ENCODE measurements around the gene RXYLT1.

GRCh38 chr12:63853978-63854377 lies 74.3 kb downstream of the RXYLT1 start:
- TF ChIP-seq ARNT (IDR thresholded peaks at IDR 0.05) = no peak
- no peak for TF ChIP-seq SP1 (IDR thresholded peaks at IDR 0.05)
- no peak for TF ChIP-seq PKNOX1 (IDR thresholded peaks at IDR 0.05)
- TF ChIP-seq TARDBP (IDR thresholded peaks at IDR 0.05) = no peak
- no peak for TF ChIP-seq SUZ12 (IDR thresholded peaks at IDR 0.05)
- no peak for TF ChIP-seq FOXK2 (IDR thresholded peaks at IDR 0.05)
- TF ChIP-seq BHLHE40 (IDR thresholded peaks at IDR 0.05; ENCODE audit: borderline replicate concordance) = no peak
- no peak for TF ChIP-seq ELF4 (IDR thresholded peaks at IDR 0.05)
- TF ChIP-seq NFRKB (IDR thresholded peaks at IDR 0.05) = no peak
- TF ChIP-seq L3MBTL2 (conservative IDR thresholded peaks at IDR 0.05) = no peak
- TF ChIP-seq ZNF384 (IDR thresholded peaks at IDR 0.05) = no peak
- TF ChIP-seq HDGF (IDR thresholded peaks at IDR 0.05; ENCODE audit: borderline replicate concordance) = no peak
- TF ChIP-seq FOXM1 (IDR thresholded peaks at IDR 0.05; ENCODE audit: borderline replicate concordance) = no peak
- TF ChIP-seq FOXA1 (IDR thresholded peaks at IDR 0.05) = no peak

Measured in HEK293T (cell line).